ENCODE measurements around the gene CDH12.

CDH12 gene

GRCh38 chr5:22495016-22495720 lies 358.0 kb downstream of the CDH12 start:
- DNase-seq (ENCODE audit: insufficient read length) (no peak), FAIRE-seq (no peak)
- TF ChIP-seq POLR2AphosphoS5 (IDR thresholded peaks at IDR 0.05; ENCODE audit: low read depth, low read length): no peak
- no peak for TF ChIP-seq POLR2A (IDR thresholded peaks at IDR 0.05; ENCODE audit: low read depth, low read length)
- no peak for TF ChIP-seq TAF1 (IDR thresholded peaks at IDR 0.05; ENCODE audit: borderline replicate concordance, low read depth, low read length)

GRCh38 chr5:22488427-22488826 lies 364.7 kb downstream of the CDH12 start:
- no peak for FAIRE-seq
- no peak for TF ChIP-seq POLR2A (IDR thresholded peaks at IDR 0.05; ENCODE audit: low read depth, low read length)
- TF ChIP-seq TAF1 (IDR thresholded peaks at IDR 0.05; ENCODE audit: borderline replicate concordance, low read depth, low read length): no peak
- TF ChIP-seq POLR2AphosphoS5 (IDR thresholded peaks at IDR 0.05; ENCODE audit: low read depth, low read length): no peak
- no peak for DNase-seq (ENCODE audit: insufficient read length)

DNA sequence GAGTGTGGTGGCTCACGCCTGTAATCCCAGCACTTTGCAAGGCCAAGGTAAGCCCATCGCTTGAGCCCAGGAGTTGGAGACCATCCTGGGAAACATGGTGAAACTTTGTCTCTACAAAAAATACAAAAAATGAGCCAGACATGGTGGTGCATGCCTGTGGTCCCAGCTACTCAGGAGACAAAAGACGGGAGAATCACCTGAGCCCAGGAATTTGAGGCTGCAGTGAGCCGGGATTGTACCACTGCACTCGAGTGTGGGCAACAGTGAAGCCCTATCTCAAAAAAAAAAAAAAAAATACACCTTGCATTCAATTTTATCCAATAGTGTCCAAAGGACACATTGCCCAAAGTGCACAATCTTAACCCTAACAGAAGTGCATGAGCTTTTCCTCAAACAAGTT lies 372.8 kb downstream of the CDH12 start:
- FAIRE-seq (no peak), DNase-seq (ENCODE audit: insufficient read length) (no peak)
- TF ChIP-seq POLR2AphosphoS5 (IDR thresholded peaks at IDR 0.05; ENCODE audit: low read depth, low read length) (no peak), TAF1 (IDR thresholded peaks at IDR 0.05; ENCODE audit: borderline replicate concordance, low read depth, low read length) (no peak), POLR2A (IDR thresholded peaks at IDR 0.05; ENCODE audit: low read depth, low read length) (no peak)

- DNase-seq (ENCODE audit: insufficient read length): no peak
- FAIRE-seq: no peak
- TF ChIP-seq POLR2A (IDR thresholded peaks at IDR 0.05; ENCODE audit: low read depth, low read length) (no peak), POLR2AphosphoS5 (IDR thresholded peaks at IDR 0.05; ENCODE audit: low read depth, low read length) (no peak), TAF1 (IDR thresholded peaks at IDR 0.05; ENCODE audit: borderline replicate concordance, low read depth, low read length) (no peak)
Measured at GRCh38 chr5:22473886-22474285, 379.3 kb downstream of the CDH12 start.

GRCh38 chr5:22471154-22471553 lies 382.0 kb downstream of the CDH12 start:
- DNase-seq (ENCODE audit: insufficient read length): no peak

GRCh38 chr5:22470408-22470807 lies 382.7 kb downstream of the CDH12 start:
- DNase-seq (ENCODE audit: insufficient read length) (no peak), FAIRE-seq (no peak)
- TF ChIP-seq POLR2AphosphoS5 (IDR thresholded peaks at IDR 0.05; ENCODE audit: low read depth, low read length) (no peak), TAF1 (IDR thresholded peaks at IDR 0.05; ENCODE audit: borderline replicate concordance, low read depth, low read length) (no peak), POLR2A (IDR thresholded peaks at IDR 0.05; ENCODE audit: low read depth, low read length) (no peak)

More at GRCh38 chr5:22471154-22471553, 382.0 kb downstream of the CDH12 start:
- FAIRE-seq: no peak
- TF ChIP-seq POLR2AphosphoS5 (IDR thresholded peaks at IDR 0.05; ENCODE audit: low read depth, low read length): no peak
- TF ChIP-seq POLR2A (IDR thresholded peaks at IDR 0.05; ENCODE audit: low read depth, low read length): no peak
- no peak for TF ChIP-seq TAF1 (IDR thresholded peaks at IDR 0.05; ENCODE audit: borderline replicate concordance, low read depth, low read length)

DNA sequence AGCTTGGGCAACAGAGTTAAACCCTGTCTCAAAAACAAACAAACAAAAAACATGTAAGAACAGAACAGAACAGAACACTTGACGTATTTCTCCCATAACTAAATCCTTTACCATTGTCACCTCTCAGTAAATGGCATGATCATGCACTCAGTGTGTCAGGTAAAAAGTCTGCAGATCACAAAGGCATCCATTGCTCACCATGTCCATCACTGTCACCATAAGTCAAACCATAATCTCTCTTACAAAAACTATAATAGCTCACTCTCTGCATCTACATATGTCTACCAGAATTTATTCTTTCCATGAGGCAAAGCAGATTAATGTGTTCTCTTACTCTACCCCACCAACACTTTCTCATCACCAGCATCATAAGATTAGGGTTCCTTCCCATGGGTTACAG lies 387.5 kb downstream of the CDH12 start:
- DNase-seq (ENCODE audit: insufficient read length) (no peak), FAIRE-seq (no peak)
- TF ChIP-seq TAF1 (IDR thresholded peaks at IDR 0.05; ENCODE audit: borderline replicate concordance, low read depth, low read length) (no peak), POLR2AphosphoS5 (IDR thresholded peaks at IDR 0.05; ENCODE audit: low read depth, low read length) (no peak), POLR2A (IDR thresholded peaks at IDR 0.05; ENCODE audit: low read depth, low read length) (no peak)

GRCh38 chr5:22465177-22465576 lies 388.0 kb downstream of the CDH12 start:
- TF ChIP-seq TAF1 (IDR thresholded peaks at IDR 0.05; ENCODE audit: borderline replicate concordance, low read depth, low read length) (no peak), POLR2A (IDR thresholded peaks at IDR 0.05; ENCODE audit: low read depth, low read length) (no peak), POLR2AphosphoS5 (IDR thresholded peaks at IDR 0.05; ENCODE audit: low read depth, low read length) (no peak)
- FAIRE-seq: no peak
- no peak for DNase-seq (ENCODE audit: insufficient read length)

- FAIRE-seq: no peak
- TF ChIP-seq TAF1 (IDR thresholded peaks at IDR 0.05; ENCODE audit: borderline replicate concordance, low read depth, low read length): no peak
- no peak for DNase-seq (ENCODE audit: insufficient read length)
Measured at GRCh38 chr5:22460189-22460588, 393.0 kb downstream of the CDH12 start.

- no peak for FAIRE-seq
- TF ChIP-seq POLR2A (IDR thresholded peaks at IDR 0.05; ENCODE audit: low read depth, low read length): no peak
- TF ChIP-seq TAF1 (IDR thresholded peaks at IDR 0.05; ENCODE audit: borderline replicate concordance, low read depth, low read length): no peak
- TF ChIP-seq POLR2AphosphoS5 (IDR thresholded peaks at IDR 0.05; ENCODE audit: low read depth, low read length): no peak
- DNase-seq (ENCODE audit: insufficient read length): no peak
Measured at GRCh38 chr5:22432905-22433304, 420.2 kb downstream of the CDH12 start.

DNA sequence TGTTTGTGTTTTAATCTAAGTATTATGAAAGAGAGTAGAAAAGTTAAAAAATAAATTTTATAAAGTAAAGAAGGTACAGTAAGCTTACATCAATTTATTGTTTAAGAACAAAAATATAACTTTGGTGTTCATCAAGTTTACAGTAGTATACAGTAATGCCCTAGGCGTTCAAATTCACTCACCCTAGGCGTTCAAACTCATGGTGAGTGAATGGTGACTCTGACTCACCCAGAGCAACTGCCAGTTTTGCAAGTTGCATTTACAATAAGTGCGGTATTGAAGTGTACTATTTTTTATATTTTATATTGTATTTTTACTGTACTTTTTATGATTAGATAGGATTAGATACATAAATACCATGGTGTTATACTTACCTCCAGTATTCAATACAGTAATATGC lies 421.3 kb downstream of the CDH12 start:
- TF ChIP-seq POLR2A (IDR thresholded peaks at IDR 0.05; ENCODE audit: low read depth, low read length) (no peak), TAF1 (IDR thresholded peaks at IDR 0.05; ENCODE audit: borderline replicate concordance, low read depth, low read length) (no peak), POLR2AphosphoS5 (IDR thresholded peaks at IDR 0.05; ENCODE audit: low read depth, low read length) (no peak)
- FAIRE-seq (no peak), DNase-seq (ENCODE audit: insufficient read length) (no peak)

- DNase-seq (ENCODE audit: insufficient read length): no peak
- TF ChIP-seq TAF1 (IDR thresholded peaks at IDR 0.05; ENCODE audit: borderline replicate concordance, low read depth, low read length) (no peak), POLR2A (IDR thresholded peaks at IDR 0.05; ENCODE audit: low read depth, low read length) (no peak), POLR2AphosphoS5 (IDR thresholded peaks at IDR 0.05; ENCODE audit: low read depth, low read length) (no peak)
Measured at GRCh38 chr5:22431406-22431805, 421.7 kb downstream of the CDH12 start.

More at GRCh38 chr5:22431406-22431805, 421.7 kb downstream of the CDH12 start:
- FAIRE-seq: no peak

All from GM12892 (cell line).